ENCODE data around the gene FAM222B. TPM values are rescaled to one million over a fixed set of nuclear protein-coding genes. Genes with fewer than 3 reads are reported as not detected.

FAM222B gene
- polyA plus RNA-seq, 2 of the 4 experiments (the other 2 are of a cell fraction): 10.7 to 15.6 TPM

DNA sequence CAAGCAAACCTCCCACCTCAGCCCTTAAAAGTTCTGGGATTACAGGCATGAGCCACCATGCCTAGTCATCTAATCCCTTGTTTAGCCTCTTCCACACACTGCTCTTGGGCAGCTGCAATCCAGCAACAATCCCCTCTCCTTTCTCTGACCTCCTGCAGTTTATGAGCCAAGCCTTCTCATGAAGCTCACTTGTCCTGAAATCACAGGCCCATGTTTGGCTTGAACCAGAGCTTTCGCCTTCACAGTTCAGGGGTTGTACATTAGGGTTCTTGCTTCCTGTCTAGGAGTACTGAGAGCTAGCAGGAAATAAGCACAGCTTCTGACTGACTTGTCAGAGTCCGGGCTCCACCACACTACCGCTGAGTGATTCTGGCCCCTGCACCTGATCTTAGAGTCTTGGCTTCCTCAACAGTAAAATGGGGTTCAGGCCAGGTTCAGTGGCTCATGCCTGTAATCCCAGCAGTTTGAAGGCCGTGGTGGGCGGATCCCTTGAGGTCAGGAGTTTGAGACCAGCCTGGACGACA, 28.5 kb upstream of the FAM222B start:
- POLR2A ChIA-PET: interaction anchor here (0.6 kb wide), 1 partner anchor 139 kb away, joined by 4 read pairs; no protein-coding TSS in a partner anchor
- Histone ChIP-seq H3K4me1 (no peaks in the 10 kb centered on the region), H3K4me2 (no peak overlapping the region), H3K27ac (no peak overlapping the region), H3K9me3 (no peaks in the 10 kb centered on the region), H3K4me3 (no peak overlapping the region)
- WGBS (ENCODE audit: missing lambda C conversion rate): 84% methylated on average over 6 of the region's 6 CpGs
- CTCF ChIA-PET: interaction anchor here (0.9 to 2.7 kb wide), 11 partner anchors 8 to 219 kb away, joined by 3 to 22 read pairs (median 5); partner anchors contain the start of genes DHRS13 and FLOT2
- FAIRE-seq: no peak
- TF ChIP-seq, protein P1, sequence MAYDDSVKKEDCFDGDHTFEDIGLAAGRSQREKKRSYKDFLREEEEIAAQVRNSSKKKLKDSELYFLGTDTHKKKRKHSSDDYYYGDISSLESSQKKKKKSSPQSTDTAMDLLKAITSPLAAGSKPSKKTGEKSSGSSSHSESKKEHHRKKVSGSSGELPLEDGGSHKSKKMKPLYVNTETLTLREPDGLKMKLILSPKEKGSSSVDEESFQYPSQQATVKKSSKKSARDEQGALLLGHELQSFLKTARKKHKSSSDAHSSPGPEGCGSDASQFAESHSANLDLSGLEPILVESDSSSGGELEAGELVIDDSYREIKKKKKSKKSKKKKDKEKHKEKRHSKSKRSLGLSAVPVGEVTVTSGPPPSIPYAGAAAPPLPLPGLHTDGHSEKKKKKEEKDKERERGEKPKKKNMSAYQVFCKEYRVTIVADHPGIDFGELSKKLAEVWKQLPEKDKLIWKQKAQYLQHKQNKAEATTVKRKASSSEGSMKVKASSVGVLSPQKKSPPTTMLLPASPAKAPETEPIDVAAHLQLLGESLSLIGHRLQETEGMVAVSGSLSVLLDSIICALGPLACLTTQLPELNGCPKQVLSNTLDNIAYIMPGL (CRISPR knock-in tag; IDR thresholded peaks at IDR 0.05; ENCODE audit: borderline replicate concordance): no peak
- TF ChIP-seq, protein P2, sequence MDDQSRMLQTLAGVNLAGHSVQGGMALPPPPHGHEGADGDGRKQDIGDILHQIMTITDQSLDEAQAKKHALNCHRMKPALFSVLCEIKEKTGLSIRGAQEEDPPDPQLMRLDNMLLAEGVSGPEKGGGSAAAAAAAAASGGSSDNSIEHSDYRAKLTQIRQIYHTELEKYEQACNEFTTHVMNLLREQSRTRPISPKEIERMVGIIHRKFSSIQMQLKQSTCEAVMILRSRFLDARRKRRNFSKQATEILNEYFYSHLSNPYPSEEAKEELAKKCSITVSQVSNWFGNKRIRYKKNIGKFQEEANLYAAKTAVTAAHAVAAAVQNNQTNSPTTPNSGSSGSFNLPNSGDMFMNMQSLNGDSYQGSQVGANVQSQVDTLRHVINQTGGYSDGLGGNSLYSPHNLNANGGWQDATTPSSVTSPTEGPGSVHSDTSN (IDR thresholded peaks at IDR 0.05): no peak
- TF ChIP-seq HOXB13 (CRISPR knock-in tag; IDR thresholded peaks at IDR 0.05; ENCODE audit: low read depth) (no peak), RFX5 (IDR thresholded peaks at IDR 0.05) (no peak), GATA3 (IDR thresholded peaks at IDR 0.05; ENCODE audit: borderline replicate concordance) (no peak), MYC (IDR thresholded peaks at IDR 0.05; ENCODE audit: borderline replicate concordance, low read length) (no peak), CHD4 (IDR thresholded peaks at IDR 0.05; ENCODE audit: borderline replicate concordance) (no peak), KDM1A (IDR thresholded peaks at IDR 0.05; ENCODE audit: low read depth) (no peak), TFCP2L1 (CRISPR knock-in tag; IDR thresholded peaks at IDR 0.05) (no peak), PHF8 (IDR thresholded peaks at IDR 0.05; ENCODE audit: borderline replicate concordance, low read depth) (no peak), KDM5A (IDR thresholded peaks at IDR 0.05) (no peak)
- TF ChIP-seq, protein P3, sequence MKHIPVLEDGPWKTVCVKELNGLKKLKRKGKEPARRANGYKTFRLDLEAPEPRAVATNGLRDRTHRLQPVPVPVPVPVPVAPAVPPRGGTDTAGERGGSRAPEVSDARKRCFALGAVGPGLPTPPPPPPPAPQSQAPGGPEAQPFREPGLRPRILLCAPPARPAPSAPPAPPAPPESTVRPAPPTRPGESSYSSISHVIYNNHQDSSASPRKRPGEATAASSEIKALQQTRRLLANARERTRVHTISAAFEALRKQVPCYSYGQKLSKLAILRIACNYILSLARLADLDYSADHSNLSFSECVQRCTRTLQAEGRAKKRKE (CRISPR knock-in tag; IDR thresholded peaks at IDR 0.05; ENCODE audit: low read depth): no peak
- TF ChIP-seq, protein P4, sequence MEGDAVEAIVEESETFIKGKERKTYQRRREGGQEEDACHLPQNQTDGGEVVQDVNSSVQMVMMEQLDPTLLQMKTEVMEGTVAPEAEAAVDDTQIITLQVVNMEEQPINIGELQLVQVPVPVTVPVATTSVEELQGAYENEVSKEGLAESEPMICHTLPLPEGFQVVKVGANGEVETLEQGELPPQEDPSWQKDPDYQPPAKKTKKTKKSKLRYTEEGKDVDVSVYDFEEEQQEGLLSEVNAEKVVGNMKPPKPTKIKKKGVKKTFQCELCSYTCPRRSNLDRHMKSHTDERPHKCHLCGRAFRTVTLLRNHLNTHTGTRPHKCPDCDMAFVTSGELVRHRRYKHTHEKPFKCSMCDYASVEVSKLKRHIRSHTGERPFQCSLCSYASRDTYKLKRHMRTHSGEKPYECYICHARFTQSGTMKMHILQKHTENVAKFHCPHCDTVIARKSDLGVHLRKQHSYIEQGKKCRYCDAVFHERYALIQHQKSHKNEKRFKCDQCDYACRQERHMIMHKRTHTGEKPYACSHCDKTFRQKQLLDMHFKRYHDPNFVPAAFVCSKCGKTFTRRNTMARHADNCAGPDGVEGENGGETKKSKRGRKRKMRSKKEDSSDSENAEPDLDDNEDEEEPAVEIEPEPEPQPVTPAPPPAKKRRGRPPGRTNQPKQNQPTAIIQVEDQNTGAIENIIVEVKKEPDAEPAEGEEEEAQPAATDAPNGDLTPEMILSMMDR (IDR thresholded peaks at IDR 0.05): no peak
- TF ChIP-seq, protein P5, sequence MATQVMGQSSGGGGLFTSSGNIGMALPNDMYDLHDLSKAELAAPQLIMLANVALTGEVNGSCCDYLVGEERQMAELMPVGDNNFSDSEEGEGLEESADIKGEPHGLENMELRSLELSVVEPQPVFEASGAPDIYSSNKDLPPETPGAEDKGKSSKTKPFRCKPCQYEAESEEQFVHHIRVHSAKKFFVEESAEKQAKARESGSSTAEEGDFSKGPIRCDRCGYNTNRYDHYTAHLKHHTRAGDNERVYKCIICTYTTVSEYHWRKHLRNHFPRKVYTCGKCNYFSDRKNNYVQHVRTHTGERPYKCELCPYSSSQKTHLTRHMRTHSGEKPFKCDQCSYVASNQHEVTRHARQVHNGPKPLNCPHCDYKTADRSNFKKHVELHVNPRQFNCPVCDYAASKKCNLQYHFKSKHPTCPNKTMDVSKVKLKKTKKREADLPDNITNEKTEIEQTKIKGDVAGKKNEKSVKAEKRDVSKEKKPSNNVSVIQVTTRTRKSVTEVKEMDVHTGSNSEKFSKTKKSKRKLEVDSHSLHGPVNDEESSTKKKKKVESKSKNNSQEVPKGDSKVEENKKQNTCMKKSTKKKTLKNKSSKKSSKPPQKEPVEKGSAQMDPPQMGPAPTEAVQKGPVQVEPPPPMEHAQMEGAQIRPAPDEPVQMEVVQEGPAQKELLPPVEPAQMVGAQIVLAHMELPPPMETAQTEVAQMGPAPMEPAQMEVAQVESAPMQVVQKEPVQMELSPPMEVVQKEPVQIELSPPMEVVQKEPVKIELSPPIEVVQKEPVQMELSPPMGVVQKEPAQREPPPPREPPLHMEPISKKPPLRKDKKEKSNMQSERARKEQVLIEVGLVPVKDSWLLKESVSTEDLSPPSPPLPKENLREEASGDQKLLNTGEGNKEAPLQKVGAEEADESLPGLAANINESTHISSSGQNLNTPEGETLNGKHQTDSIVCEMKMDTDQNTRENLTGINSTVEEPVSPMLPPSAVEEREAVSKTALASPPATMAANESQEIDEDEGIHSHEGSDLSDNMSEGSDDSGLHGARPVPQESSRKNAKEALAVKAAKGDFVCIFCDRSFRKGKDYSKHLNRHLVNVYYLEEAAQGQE (IDR thresholded peaks at IDR 0.05): no peak
- no peak for DNase-seq (ENCODE audit: low read depth in 1 of 2, low spot score in 1 of 2)
- ATAC-seq: peak in 1 of 2 experiments; percentile 12; a peak in 1 of 6 replicates

DNA sequence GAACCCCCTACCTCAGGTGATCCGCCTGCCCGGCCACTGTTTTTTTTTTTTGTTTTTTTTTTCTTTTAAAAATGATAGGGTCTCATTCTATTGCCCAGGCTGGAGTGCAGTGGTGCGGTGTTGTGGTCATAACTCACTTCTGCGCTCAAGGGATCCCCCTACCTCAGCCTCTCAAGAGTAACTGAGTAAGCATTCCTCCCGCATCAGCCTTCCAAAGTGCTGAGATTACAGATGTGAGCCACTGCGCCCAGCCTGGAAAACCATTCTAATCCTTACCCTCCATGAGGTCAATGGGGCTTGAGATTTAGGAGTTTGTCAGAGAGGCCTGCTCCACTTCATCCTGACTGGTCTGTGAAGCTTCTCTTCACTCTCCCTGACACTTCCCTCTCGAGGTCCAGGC, 24.7 kb upstream of the FAM222B start:
- H3K9me3 ChIP-seq: no peaks in the 10 kb centered on the region
- FAIRE-seq (no peak), ATAC-seq (no peak), DNase-seq (ENCODE audit: low read depth in 1 of 2, low spot score in 1 of 2) (no peak)
- CTCF ChIA-PET: interaction anchor here (0.6 to 5.2 kb wide), 6 partner anchors 9 to 140 kb away, joined by 3 to 25 read pairs (median 4); no protein-coding TSS in a partner anchor
- WGBS (ENCODE audit: missing lambda C conversion rate): 84% methylated on average over 7 of the region's 7 CpGs
- no peaks in the 10 kb centered on the region for H3K4me1 ChIP-seq
- H3K4me3 ChIP-seq: no peak overlapping the region
- H3K27ac ChIP-seq: no peak overlapping the region
- no peak overlapping the region for H3K4me2 ChIP-seq
- POLR2A ChIA-PET: no interaction called here
- TF ChIP-seq TP53 (CRISPR knock-in tag; IDR thresholded peaks at IDR 0.05) (no peak), KDM1A (IDR thresholded peaks at IDR 0.05; ENCODE audit: low read depth) (no peak), MAZ (IDR thresholded peaks at IDR 0.05; ENCODE audit: borderline replicate concordance, low read depth, low read length) (no peak), RFX5 (IDR thresholded peaks at IDR 0.05) (no peak), TFCP2L1 (CRISPR knock-in tag; IDR thresholded peaks at IDR 0.05) (no peak), RARB (CRISPR knock-in tag; IDR thresholded peaks at IDR 0.05) (no peak), JUN (IDR thresholded peaks at IDR 0.05) (no peak), NPAS2 (CRISPR knock-in tag; IDR thresholded peaks at IDR 0.05; ENCODE audit: borderline replicate concordance) (no peak), EHMT2 (IDR thresholded peaks at IDR 0.05; ENCODE audit: low read depth) (no peak)
- TF ChIP-seq, protein P6, sequence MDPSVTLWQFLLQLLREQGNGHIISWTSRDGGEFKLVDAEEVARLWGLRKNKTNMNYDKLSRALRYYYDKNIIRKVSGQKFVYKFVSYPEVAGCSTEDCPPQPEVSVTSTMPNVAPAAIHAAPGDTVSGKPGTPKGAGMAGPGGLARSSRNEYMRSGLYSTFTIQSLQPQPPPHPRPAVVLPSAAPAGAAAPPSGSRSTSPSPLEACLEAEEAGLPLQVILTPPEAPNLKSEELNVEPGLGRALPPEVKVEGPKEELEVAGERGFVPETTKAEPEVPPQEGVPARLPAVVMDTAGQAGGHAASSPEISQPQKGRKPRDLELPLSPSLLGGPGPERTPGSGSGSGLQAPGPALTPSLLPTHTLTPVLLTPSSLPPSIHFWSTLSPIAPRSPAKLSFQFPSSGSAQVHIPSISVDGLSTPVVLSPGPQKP (IDR thresholded peaks at IDR 0.05; ENCODE audit: low read depth, low read length): no peak

Data from A549 (cell line).